Left renal pelvis (tissue), 4 donors: ENCODE data around the gene CDHR3. TPM values are rescaled to one million over a fixed set of nuclear protein-coding genes. Genes with fewer than 3 reads are reported as not detected.

ENCODE experiments used
- DNase-seq, 4 donors: peaks; one replicate each; pipeline ENCODE4 v3.0.0-alpha.2; 2013; ENCODE audit warnings: low read depth in 4 of 4, low spot score in 3 of 4
- polyA plus RNA-seq, 4 donors: library from polyadenylated mRNA; unstranded; fragments of 120-200 nt; gene quantifications; one replicate each; pipeline ENCODE4 v1.2.1, GENCODE V29; 2013; ENCODE audit not compliant: insufficient read length in 4 of 4

Gene CDHR3, protein sequence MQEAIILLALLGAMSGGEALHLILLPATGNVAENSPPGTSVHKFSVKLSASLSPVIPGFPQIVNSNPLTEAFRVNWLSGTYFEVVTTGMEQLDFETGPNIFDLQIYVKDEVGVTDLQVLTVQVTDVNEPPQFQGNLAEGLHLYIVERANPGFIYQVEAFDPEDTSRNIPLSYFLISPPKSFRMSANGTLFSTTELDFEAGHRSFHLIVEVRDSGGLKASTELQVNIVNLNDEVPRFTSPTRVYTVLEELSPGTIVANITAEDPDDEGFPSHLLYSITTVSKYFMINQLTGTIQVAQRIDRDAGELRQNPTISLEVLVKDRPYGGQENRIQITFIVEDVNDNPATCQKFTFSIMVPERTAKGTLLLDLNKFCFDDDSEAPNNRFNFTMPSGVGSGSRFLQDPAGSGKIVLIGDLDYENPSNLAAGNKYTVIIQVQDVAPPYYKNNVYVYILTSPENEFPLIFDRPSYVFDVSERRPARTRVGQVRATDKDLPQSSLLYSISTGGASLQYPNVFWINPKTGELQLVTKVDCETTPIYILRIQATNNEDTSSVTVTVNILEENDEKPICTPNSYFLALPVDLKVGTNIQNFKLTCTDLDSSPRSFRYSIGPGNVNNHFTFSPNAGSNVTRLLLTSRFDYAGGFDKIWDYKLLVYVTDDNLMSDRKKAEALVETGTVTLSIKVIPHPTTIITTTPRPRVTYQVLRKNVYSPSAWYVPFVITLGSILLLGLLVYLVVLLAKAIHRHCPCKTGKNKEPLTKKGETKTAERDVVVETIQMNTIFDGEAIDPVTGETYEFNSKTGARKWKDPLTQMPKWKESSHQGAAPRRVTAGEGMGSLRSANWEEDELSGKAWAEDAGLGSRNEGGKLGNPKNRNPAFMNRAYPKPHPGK
- polyA plus RNA-seq: 1 to 10 TPM; 5.9 to 9.2 (median 6.5) TPM

DNA sequence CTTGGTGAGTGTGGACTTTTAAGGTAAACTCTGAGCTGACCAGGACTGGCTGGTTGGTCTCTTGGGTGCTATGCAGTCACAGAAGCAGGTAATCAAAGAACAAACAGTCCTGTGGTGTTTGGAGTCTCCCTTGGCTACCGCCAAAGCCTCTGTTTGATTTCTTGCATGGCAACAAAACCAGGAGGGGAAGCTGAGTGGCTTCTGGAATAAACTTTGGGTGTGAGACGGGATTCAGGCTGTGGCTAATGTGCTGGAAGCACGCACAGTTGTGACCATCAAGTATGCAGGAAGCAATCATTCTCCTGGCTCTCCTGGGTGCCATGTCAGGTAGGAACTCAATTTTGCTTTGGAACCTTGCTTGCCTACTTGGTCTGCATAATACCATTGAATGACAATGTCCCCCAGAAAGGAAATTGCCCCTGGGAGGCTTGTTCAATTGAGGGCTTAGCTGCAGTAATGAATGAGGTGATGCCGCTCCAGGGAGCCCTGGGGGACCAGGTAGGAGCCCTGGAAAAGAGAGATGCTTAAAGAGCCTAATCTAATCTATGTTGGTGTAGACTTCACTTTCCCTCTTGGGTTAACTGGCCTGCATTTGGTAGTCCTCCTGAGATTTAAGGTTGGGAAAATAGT is at the start of gene CDHR3:
Gene CDHR3, plus strand, starts transcription at position 227 of the 630 bp plus-strand sequence. Its CDS starts 55 bp downstream, at position 282.
- no peak for DNase-seq

DNA sequence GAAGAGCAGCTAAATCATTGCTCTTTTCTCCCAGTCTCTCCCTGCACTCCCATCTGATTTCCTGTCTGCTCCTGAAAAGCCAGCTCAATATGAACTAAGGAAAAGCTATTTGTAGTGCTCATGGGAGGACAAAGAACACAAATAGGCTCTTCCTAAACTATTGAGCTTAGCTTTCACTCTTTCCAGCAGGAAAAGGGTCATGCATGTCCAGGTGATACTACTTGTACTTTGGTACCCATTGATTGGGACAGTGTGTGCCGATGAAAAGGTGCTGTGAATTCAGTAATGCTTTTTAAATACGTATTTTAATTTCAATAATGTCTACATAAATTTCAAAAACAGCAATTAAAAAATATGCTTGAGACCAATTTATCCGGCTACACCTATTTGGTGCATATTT is 49.1 kb upstream of the CDHR3 start:
- DNase-seq: no peak

DNA sequence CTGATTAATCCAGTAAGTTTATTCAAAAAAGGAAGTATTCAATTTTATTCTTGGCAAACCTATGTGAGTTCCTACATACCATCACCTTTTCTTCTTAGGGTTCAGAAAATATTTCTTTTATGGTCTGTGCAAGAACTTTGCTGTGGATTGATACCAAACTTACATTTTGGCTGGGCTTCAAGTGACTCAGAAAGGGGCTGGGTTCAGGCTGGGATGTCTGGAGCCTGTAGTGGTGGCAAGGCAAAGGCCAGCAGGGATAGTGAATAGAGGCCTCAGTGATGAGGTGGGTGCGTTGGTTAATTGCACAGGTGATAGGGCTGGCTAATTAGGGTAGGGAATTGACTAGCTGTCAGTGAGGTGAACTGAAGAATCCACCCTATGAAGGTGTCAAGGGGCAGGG is 46.5 kb upstream of the CDHR3 start:
- DNase-seq: no peak

DNA sequence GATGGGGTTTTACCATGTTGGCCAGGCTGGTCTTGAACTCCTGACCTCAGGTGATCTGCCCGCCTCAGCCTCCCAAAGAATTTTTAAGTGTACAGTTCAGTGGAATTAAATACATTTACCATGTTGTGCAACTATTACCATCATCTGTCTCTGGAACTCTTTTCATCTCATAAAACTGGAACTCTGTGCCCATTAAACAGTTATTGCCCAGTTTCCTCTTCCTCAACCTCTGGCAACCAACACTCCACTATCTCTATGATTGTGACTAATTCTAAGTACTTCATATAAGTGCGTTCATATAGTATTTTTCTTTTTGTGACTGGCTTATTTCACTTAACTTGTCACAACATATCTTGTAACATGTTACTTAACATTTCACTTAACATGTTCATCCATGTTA is 45.4 kb upstream of the CDHR3 start:
- DNase-seq: no peak

DNA sequence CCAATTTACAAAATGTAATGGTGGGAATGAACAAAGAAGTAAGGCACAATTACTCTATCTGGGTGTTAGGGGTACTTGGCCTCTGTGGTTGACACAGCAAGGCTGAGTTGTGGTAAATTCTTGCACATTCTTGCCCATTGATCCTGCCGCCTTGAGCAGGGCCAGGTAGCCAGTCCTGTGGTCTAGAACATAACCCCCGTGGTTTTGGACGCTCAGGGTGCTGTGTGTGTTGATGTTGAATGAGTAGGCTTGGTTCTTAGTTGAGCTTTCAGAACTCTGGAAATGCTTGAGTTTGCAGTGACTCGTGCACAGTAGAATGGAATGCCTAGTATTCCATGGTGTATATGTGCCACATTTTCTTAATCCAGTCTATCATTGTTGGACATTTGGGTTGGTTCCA is 42.3 kb upstream of the CDHR3 start:
- no peak for DNase-seq

DNA sequence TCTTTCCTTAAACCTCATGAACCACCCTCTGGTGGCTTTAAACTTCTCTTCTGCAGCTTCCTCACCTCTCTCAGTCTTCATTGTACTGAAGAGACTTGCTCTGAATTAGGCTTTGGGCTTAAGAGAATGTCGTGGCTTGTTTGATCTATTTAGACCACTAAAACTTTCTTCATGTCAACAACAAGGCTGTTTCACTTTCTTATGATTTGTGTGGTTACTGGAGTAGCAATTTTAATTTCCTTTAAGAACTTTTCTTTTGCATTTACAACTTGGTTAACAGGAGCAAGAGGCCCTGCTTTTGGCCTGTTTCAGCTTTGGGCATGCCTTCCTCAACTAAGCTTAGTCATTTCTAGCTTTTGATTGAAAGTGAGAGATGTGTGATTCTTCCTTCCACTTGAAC is 38.1 kb upstream of the CDHR3 start:
- DNase-seq: no peak

DNA sequence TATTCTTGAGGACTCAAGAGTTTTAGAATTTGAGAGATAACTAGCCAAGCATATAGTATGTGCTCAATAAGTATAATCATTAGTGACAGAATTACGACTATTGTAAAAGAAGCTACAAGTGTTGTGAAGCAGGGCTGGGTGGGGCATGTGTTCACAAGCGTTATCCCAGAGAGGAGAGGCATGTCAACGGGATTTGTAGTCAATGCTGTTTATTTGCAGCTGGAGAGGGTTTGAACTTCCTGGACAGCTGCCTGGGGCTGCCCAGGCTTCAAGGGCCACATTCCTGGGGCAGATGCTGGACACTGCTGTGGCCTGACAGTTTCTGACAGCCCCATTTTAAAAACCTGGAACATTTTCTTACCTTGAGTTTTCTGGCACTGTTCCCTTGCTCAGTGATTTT is 36.9 kb upstream of the CDHR3 start:
- no peak for DNase-seq

DNA sequence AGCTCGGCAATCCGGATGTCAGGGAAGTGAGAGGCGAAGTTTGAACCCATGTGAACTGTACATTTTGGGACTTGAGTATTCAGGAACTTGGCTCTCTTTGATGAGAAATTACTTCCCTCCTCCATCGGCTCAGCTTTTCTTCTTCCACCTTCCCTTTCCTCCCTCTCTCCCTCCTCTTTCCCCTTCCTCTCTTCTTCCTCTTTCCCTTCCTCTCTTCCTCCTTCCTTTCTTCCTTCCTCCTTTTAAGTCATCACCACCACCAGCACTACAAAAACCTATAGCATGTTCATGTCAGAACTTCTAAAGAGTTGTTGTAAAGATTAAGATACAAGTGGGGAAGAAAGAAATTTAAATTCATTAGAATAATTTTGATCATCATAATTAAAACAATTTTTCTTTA is 31.9 kb upstream of the CDHR3 start:
- no peak for DNase-seq

DNA sequence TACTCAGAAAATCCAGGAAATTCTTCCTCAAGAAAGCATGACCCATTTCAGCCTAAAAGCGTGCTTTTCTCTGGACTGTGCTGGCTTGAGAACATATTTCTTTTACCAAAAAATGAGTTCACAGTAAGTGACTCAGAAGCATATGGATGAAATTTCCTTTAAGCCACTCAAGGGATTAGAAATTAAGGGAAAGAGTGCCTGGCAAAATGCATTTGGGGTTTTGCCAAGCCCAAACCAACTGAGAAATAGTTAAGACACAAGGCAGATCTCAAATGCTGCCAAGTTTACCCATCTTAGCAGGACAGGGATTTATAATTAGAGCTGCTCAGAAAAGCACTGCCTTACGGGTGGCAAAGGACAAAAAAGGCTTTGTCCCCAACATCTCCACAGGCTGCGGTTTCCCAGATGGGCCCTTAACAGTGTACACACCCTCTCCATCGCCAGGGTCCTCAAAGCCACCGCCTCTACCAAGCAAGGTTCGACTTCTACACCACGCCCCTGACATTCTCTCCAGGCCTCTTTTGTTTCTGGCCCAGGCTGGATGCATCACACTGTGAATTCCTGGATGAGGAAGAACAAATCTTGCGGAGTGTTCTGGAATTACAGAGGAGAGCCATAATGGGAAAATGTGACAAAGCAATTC is 30.1 kb upstream of the CDHR3 start:
- no peak for DNase-seq

DNA sequence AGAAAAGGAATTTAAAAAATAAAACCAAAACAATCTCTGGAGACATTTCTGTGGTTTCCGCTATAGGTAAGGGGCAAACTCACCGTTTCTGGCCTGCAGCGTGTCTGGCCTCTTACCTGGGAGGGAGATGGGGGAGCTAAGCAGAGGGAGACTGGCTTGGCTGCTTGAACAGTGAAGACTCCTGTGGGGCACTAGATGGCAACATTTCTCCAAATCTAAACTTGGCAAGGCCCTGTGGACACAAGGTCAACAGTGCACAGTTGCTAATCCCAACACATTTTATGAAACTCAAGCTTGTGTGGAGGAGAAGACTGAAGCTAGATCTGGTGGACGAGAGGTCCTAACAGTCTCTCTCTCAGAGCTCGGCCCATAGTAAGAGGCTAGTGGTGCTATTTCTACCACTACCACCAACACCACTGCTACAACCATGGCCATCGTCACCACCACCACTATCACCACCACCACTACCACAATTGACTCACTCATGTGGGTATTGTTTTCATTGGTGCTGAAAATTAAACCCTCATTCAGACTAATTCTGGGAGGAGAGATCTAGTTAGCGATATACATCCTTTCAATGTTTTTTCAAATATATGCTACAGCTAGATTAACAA is 28.4 kb upstream of the CDHR3 start:
- peak in 2 of 4 donors; percentile 7 to 14 for DNase-seq

DNA sequence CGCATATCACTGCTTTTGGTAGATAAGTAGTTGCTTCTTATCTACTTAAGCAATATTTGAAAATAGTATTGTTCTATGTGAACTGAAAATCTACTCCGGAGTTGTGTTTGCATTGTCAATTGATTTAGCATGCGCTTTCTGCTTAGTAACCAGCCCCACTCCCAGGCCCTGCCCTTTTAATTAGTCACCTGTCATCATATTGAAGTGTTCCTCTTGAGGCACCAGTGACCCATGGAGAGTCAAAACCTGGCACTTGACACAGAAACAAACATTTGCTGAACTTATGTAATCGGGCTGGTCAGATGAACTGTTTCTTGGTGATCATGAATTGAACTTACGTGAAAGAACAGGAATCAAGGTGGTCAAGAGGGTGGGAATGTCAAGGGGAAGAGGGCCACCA is 27.8 kb upstream of the CDHR3 start:
- no peak for DNase-seq

DNA sequence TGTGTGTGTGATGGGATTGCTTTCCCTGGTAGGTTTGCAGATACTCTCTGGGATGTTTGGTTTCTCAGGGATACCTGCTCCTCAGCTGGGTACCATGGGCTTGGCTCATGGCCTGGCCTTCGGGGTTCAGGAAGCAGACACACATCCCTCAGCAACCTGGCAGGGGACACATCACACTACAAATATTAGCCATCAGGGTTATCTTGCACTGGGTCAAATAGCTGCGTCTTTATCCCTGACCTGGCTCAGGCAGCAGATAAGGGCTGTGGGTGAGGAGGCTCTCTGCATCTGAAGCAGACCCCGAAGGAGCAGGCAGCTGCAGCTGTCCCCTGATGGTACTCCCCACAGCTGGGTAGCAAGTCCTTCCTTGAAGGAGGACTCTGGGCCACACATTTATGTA is 25.7 kb upstream of the CDHR3 start:
- DNase-seq: no peak

DNA sequence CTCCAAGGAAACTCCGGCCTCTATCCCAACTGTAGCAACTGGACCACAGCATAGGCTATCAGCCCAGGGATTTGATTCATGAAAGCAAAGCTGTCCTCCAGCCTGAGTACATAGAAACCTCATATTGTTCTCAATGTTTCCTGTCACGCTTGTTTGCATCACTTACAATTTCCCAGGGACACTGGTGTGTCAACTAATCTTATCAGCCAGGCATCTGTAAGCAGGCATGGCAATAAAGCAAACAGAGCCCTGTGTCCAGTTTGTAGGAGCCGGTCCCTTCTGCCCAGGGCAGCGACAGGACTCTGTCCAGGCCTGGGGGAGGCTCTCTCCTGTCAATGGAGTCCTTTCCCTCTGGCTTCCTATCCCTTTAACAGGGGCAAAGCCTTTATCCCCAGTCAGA is 23.0 kb upstream of the CDHR3 start:
- DNase-seq: no peak

DNA sequence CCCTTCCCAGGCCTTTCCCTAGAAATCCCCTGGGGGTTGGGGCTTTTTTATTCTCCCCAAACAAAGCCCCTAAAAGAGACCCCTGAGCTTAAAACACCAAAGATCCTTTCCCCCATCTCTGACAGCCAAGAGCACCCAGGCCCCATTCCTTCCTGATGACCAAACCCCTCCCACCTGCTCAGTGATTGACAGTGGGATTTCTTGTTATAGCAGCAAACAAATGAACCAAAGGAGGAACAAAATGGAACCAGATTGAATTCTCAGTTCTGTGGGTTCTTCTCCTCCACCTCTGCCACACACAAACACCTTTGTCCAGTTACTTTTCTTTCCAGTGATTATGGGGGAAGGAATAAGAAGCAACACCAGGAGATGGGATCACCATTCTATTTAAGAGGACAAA is 21.5 kb upstream of the CDHR3 start:
- no peak for DNase-seq

DNA sequence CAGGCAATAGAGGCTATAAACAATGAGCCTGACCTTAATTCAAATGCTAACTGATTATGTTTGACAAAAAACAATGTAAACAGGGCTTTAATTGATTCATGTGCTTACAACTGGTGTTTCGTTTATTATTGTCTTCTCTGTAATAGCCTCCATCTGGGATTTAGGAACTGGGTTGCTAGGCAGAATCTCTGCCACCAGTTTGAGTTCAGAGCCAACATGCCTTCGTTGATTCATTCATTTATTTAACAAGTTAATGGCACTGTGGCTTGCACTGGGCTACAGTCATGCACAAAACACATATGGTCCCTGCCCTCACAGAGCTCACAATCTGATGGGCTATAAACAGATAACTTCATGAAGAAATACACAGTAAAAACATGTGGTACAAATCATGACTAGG is 19.6 kb upstream of the CDHR3 start:
- no peak for DNase-seq

DNA sequence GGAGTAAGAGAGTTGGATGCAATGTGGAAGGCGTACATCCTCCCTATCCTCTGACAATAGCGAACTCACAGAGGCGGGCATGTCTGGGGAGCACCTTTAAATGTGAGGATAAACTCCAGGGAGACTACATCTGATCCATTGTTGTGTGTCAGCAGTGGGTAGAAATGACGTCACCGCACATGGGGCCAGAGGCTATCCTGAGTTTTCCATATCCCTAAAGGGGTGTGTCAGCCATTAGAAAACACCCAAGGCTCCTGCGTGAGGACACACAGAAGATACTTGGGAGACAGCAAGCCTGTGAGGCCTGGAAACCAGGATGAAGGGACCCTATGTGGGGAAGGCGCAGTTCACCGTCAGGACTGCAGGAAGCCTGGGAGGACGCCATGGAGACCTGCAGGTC is 17.2 kb upstream of the CDHR3 start:
- no peak for DNase-seq

DNA sequence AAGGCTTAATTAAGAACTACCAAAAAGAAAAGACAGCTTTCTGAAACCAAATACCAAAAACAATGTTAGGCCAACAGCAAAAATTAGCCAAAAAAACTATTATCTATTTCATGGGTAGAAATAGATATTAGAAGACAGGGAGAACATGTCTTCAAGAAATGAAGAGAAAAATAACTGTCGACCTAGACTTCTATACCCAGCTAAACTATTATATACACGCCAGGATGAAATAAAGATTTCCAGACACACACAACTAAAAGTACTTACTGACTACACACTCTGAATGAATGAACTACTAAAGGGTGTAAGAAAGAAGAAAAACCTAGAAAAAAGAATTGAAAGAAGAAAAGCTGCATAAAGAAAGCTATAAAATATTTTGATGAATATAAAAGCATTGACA is 11.5 kb upstream of the CDHR3 start:
- DNase-seq: no peak

DNA sequence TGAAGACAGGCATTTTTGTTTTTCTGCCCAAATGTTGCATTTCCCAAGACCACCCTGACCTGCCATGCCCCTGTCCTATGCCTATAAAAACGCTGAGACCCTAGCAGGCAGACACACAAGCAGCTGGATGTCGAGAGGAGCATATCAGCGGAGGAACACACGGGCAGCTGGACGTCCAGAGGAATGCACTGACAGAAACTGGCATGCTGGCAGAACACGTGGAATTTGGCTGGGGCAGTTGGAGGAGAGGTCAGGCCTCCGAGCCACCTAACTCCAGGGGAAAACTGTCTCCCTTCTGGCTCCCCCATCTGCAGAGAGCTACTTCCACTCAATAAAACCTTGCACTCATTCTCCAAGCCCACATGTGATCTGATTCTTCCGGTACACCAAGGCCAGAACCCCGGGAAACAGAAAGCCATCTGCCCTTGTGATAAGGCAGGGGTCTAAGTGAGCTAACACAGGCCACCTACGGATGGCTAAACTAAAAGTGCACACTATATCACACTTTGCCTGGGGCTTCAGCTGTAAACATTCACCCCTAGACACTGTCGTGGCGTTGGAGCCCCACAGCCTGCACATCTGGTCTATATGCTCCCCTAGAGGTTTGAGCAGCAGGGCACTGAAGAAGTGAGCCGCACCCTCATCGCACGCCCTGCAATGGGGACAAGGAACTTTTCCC is 10.0 kb upstream of the CDHR3 start:
- DNase-seq: no peak

DNA sequence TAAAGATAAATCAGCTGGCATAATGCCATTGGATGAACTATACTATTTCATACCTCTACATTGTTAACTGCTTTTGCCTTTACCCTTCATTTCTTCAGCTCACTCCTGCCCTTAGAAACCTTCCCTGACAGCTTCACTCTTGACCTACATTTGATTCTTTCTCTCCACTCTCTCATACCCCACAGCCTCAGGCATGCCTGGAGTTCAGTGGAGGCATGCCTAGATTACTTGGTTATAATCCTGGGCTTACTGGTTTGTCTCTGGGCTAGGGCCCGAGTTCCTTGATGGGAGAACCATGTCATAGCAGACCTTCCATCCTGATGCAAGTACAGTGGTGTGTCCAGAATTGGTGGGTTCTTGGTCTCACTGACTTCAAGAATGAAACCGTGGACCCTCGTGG is 8.4 kb upstream of the CDHR3 start:
- DNase-seq: no peak
